Cardiac muscle cell (in vitro differentiated cells and primary cell): ENCODE data around the gene GRAMD2A. TPM values are rescaled to one million over a fixed set of nuclear protein-coding genes. Genes with fewer than 3 reads are reported as not detected.

Experiments used
- DNase-seq, 2 donors: peaks; one replicate each; pipeline versions ENCODE4 v3.0.0 to v3.0.0-alpha.2; 2010 to 2017; ENCODE audit warnings: low read depth in 1 of 2, low spot score in 1 of 2
- H3K27ac ChIP-seq: fragments of 200-600 bp; sonication (generic); 2 replicates; pipeline ENCODE4 v1.5.1; 2016
- H3K27me3 ChIP-seq: fragments of 200-600 bp; sonication (generic); 2 replicates; pipeline ENCODE4 v1.6.0; 2016; ENCODE audit warnings: control low read depth
- H3K36me3 ChIP-seq: fragments of 200-600 bp; sonication (generic); 2 replicates; pipeline ENCODE4 v1.5.1; 2016; ENCODE audit warnings: control low read depth
- H3K4me1 ChIP-seq: fragments of 200-600 bp; sonication (generic); 2 replicates; pipeline ENCODE4 v1.8.1; 2017; ENCODE audit warnings: low read depth, mild to moderate bottlenecking, mixed run types
- H3K4me3 ChIP-seq: fragments of 200-600 bp; sonication (generic); 2 replicates; pipeline ENCODE4 v1.5.1; 2016; ENCODE audit warnings: mild to moderate bottlenecking
- H3K9me3 ChIP-seq: fragments of 200-600 bp; sonication (generic); 2 replicates; pipeline ENCODE4 v1.5.1; 2017; ENCODE audit warnings: low read depth, mild to moderate bottlenecking, control low read depth
- polyA plus RNA-seq: library from polyadenylated mRNA; unstranded; fragments of >200 nt; fragmentation: Nextera tagmentation; extraction: Ambion mirVana; gene quantifications from 2 replicates; pipeline ENCODE4 v1.2.1, GENCODE V29; 2016
- total RNA-seq: library from RNA; depleted of rRNA; stranded (reverse); fragments of >200 nt; gene quantifications from 2 replicates; pipeline ENCODE4 v1.2.3, GENCODE V29; 2016
- TF ChIP-seq, protein P1 (sequence below): IDR thresholded peaks from 2 replicates; pipeline ENCODE4 v1.5.1; 2012; ENCODE audit warnings: low read depth, mild to moderate bottlenecking, low read length

The GRAMD2A gene
- total and polyA plus RNA-seq, 2 experiments from 2014 or later, result 0.24 TPM; not detected in 1

DNA sequence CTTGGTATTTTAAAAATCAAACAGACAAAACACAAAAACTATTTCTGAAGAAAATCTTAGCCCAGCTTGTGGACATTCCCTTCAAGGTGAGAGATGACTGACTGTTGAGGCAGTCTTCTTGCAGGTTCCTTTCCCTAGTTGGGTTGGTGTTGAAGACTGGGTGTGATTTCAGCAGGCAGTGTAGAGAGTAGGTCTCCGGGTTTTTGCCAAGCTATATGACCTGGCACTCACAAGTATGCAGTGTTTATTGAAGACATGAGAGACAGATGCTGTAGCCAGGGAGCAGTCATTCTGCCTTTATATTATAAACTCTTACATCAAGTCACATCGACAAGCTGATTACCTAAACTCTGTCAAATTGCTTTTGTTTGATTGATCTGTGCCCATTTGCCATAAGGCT is 61.9 kb downstream of the GRAMD2A start:
- no peaks in the 10 kb centered on the region for H3K9me3 ChIP-seq
- no peak overlapping the region for H3K27ac ChIP-seq
- H3K4me3 ChIP-seq, result no peak overlapping the region
- no peaks in the 10 kb centered on the region for H3K27me3 ChIP-seq
- DNase-seq, result no peak
- H3K4me1 ChIP-seq, result peaks cover 22% of the 10 kb centered on the region
- TF ChIP-seq, protein P1, sequence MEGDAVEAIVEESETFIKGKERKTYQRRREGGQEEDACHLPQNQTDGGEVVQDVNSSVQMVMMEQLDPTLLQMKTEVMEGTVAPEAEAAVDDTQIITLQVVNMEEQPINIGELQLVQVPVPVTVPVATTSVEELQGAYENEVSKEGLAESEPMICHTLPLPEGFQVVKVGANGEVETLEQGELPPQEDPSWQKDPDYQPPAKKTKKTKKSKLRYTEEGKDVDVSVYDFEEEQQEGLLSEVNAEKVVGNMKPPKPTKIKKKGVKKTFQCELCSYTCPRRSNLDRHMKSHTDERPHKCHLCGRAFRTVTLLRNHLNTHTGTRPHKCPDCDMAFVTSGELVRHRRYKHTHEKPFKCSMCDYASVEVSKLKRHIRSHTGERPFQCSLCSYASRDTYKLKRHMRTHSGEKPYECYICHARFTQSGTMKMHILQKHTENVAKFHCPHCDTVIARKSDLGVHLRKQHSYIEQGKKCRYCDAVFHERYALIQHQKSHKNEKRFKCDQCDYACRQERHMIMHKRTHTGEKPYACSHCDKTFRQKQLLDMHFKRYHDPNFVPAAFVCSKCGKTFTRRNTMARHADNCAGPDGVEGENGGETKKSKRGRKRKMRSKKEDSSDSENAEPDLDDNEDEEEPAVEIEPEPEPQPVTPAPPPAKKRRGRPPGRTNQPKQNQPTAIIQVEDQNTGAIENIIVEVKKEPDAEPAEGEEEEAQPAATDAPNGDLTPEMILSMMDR, result no peak
- no peaks in the 10 kb centered on the region for H3K36me3 ChIP-seq

DNA sequence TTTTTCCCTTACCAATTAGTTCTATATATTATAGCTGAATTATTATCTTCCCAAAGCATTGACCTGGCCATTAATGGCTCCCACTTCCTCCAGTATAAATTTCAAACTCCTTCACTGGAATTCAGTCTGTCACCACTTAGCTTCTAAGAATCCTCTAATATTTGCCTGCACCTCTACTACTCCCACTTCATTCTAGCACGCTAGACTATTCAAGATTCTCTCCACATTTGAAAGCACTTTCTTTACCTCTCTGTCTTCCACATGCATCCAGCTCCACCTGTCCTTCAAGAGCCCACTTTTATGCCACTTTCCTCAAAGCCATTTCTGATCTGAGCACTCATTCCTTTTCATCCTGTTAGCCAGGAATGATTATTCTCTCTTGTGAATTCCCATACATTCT is 64.4 kb downstream of the GRAMD2A start:
- TF ChIP-seq, protein P1, result no peak

DNA sequence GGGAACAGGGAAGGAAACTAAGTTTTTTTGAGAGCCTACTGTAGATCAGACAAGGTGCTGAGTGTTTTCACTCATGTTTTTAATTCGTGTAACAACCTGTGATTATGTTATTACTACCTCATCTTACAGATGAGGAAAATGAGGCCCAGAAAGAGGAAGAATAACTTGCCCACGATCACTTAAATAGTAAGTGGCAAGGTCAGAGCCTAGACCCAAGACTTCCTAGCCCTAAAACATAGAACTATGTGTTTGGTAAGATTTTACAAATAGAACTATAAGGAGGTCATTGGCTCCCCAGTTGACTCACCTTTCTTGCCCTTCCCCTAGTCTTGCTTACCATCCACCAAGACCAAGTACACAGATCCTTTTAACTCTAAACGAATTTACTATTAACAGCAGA is 65.7 kb downstream of the GRAMD2A start:
- TF ChIP-seq, protein P1, result no peak
- no peaks in the 10 kb centered on the region for H3K36me3 ChIP-seq

More for the DNA sequence above, 64.4 kb downstream of the GRAMD2A start:
- H3K4me1 ChIP-seq, result peaks cover 5% of the 10 kb centered on the region
- no peak overlapping the region for H3K27ac ChIP-seq
- H3K36me3 ChIP-seq, result no peaks in the 10 kb centered on the region
- no peaks in the 10 kb centered on the region for H3K27me3 ChIP-seq
- H3K4me3 ChIP-seq, result no peak overlapping the region
- no peak for DNase-seq
- H3K9me3 ChIP-seq, result no peaks in the 10 kb centered on the region

DNA sequence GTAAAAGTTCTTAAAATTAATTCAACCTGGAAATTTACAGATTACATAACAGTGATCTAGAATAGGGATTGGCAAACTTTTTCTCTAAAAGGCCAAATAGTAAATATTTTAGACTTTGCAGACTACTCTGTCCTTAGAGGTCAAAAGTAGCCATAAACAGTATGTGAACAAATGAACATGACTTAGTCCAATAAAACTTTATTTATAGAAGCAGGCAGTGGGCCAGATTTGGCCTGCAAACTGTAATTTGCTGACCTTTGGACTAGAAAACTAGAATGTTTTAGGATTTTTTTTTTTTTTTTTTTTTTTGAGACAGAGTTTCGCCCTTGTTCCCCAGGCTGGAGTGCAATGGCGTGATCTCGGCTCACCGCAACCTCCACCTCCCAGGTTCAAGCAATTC is 67.3 kb downstream of the GRAMD2A start:
- TF ChIP-seq, protein P1, result no peak
- no peak for DNase-seq
- H3K9me3 ChIP-seq, result no peaks in the 10 kb centered on the region

More for the DNA sequence above, 65.7 kb downstream of the GRAMD2A start:
- Histone ChIP-seq H3K4me1 (peaks cover 5% of the 10 kb centered on the region), H3K9me3 (no peaks in the 10 kb centered on the region), H3K27me3 (no peaks in the 10 kb centered on the region), H3K27ac (no peak overlapping the region), H3K4me3 (no peak overlapping the region)
- DNase-seq, result no peak

DNA sequence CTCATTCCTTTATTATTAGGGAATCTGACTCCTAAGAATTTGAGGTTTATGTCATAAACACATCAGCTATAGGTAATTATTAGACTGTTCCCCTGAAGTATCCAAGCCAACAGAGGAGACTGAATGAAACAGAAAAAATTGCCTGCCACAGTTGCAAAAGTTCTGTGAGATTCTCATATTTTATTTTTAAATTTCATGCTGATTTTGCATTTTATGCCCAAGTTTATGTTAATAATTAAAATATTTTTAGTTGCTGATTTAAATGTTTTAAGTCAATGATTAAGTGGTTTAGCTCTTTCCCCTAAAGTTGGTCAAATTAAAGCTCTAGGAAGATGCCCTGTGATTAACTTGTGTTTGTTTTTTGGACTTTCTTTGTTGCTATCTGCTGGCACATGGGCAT is 69.2 kb downstream of the GRAMD2A start:
- TF ChIP-seq, protein P1, result no peak
- no peaks in the 10 kb centered on the region for H3K27me3 ChIP-seq
- H3K9me3 ChIP-seq, result no peaks in the 10 kb centered on the region
- H3K4me3 ChIP-seq, result no peak overlapping the region
- DNase-seq, result no peak
- H3K27ac ChIP-seq, result no peak overlapping the region
- H3K4me1 ChIP-seq, result peaks cover 3% of the 10 kb centered on the region
- H3K36me3 ChIP-seq, result no peaks in the 10 kb centered on the region

More for the DNA sequence above, 67.3 kb downstream of the GRAMD2A start:
- Histone ChIP-seq H3K36me3 (no peaks in the 10 kb centered on the region), H3K4me3 (no peak overlapping the region), H3K27me3 (no peaks in the 10 kb centered on the region), H3K27ac (no peak overlapping the region), H3K4me1 (peaks cover 5% of the 10 kb centered on the region)
